Measurements from ENCODE around the gene MRPS27.

Gene MRPS27

GRCh38 chr5:72222521-72222920 is 97.5 kb downstream of the MRPS27 start:
- TF ChIP-seq, protein P1, sequence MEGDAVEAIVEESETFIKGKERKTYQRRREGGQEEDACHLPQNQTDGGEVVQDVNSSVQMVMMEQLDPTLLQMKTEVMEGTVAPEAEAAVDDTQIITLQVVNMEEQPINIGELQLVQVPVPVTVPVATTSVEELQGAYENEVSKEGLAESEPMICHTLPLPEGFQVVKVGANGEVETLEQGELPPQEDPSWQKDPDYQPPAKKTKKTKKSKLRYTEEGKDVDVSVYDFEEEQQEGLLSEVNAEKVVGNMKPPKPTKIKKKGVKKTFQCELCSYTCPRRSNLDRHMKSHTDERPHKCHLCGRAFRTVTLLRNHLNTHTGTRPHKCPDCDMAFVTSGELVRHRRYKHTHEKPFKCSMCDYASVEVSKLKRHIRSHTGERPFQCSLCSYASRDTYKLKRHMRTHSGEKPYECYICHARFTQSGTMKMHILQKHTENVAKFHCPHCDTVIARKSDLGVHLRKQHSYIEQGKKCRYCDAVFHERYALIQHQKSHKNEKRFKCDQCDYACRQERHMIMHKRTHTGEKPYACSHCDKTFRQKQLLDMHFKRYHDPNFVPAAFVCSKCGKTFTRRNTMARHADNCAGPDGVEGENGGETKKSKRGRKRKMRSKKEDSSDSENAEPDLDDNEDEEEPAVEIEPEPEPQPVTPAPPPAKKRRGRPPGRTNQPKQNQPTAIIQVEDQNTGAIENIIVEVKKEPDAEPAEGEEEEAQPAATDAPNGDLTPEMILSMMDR (conservative IDR thresholded peaks at IDR 0.05): no peak
- TF ChIP-seq ZFX (IDR thresholded peaks at IDR 0.05): no peak
- no peak overlapping the region for H3K27ac ChIP-seq

- no peak for TF ChIP-seq ZFX (IDR thresholded peaks at IDR 0.05)
- TF ChIP-seq, protein P1 (conservative IDR thresholded peaks at IDR 0.05): no peak
- no peak overlapping the region for H3K27ac ChIP-seq
Observed at GRCh38 chr5:72221541-72221940, 98.5 kb downstream of the MRPS27 start.

- no peak for TF ChIP-seq ZFX (IDR thresholded peaks at IDR 0.05)
- TF ChIP-seq, protein P1 (conservative IDR thresholded peaks at IDR 0.05): no peak
- no peak overlapping the region for H3K27ac ChIP-seq
Observed at GRCh38 chr5:72221099-72221498, 98.9 kb downstream of the MRPS27 start.

DNA sequence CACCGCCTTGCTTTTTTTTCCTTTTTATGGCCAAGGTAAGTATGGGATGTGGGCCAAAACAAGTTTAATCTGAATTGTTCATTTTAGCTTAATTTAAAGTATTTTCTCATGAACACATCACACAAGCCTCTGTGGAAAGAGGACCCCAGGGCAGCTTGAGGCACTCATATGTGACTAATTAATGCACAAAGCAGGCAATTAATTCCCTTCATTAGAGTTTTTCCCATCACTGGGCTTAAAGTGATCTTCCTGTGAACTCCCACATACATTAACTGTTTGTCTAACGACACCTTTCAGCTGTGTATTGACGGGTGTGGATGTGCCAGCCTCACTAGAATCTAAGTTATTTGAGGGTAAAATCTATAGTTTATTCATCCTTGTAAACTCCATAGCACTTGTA is 103.3 kb downstream of the MRPS27 start:
- H3K27ac ChIP-seq: no peak overlapping the region
- no peak for TF ChIP-seq ZFX (IDR thresholded peaks at IDR 0.05)
- TF ChIP-seq, protein P1 (conservative IDR thresholded peaks at IDR 0.05): no peak

DNA sequence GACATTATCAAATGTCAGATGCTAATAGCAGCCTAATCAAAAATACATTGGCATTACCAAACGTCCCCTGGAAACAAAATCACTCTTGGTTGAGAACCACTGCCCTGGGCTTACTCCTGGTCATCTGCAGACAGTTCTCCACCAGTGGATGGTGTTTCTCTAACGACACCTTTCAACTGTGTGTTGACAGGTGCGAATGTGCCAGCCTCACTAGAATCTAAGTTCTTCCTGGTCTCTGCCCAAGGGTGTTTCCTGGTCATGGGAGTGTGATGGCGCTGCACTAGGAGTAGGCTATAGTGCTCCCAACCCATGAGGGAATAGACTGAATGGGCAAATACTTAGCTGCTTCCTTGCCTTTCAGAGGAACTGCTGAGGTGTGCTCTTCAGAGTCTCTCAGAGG is 105.9 kb downstream of the MRPS27 start:
- TF ChIP-seq ZFX (IDR thresholded peaks at IDR 0.05): no peak
- TF ChIP-seq, protein P1 (conservative IDR thresholded peaks at IDR 0.05): no peak
- no peak overlapping the region for H3K27ac ChIP-seq

DNA sequence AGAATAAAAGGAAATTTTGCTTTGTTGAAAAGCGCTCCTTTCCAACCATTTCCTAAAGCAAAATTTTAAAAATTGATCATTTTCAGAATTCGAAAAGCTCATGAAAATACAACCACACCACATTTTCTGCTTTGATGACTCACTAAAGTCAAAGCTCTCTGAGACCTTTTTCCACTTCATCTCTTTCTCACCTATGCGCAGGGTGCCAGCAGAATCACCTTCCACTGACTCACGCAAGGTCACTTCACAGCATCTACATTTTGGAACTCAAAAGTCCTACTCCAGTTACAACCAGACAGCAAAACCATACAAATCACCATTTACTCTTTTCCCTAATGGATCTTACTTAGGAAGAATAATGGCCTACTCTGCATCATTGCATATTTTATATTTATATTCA is 106.6 kb downstream of the MRPS27 start:
- no peak overlapping the region for H3K27ac ChIP-seq
- TF ChIP-seq, protein P1 (conservative IDR thresholded peaks at IDR 0.05): no peak
- no peak for TF ChIP-seq ZFX (IDR thresholded peaks at IDR 0.05)

- H3K27ac ChIP-seq: no peak overlapping the region
- no peak for TF ChIP-seq ZFX (IDR thresholded peaks at IDR 0.05)
- TF ChIP-seq, protein P1 (conservative IDR thresholded peaks at IDR 0.05): no peak
Observed at GRCh38 chr5:72212171-72212570, 107.9 kb downstream of the MRPS27 start.
